Lung microvascular endothelial cell (primary cell): Measurements from ENCODE around the gene TXNRD1. TPM values are rescaled to one million over a fixed set of nuclear protein-coding genes. Genes with fewer than 3 reads are reported as not detected.
"Not testable (repeated sequence)": the region's sequence is repeated elsewhere in the genome, so short reads cannot be mapped to it uniquely, and the experiment has no call there.

Experiments used
- DNase-seq, 2 donors: peaks; one replicate each; pipeline versions ENCODE4 v3.0.0 to v3.0.0-alpha.2; 2010; ENCODE audit warnings: low read depth in 2 of 2
- total RNA-seq: library from RNA; depleted of rRNA; stranded (reverse); fragments of >200 nt; gene quantifications from 2 replicates; pipeline ENCODE4 v1.2.1, GENCODE V29; 2014

The TXNRD1 gene
- total RNA-seq, 1 donor from 2014 or later = 293 TPM

DNA sequence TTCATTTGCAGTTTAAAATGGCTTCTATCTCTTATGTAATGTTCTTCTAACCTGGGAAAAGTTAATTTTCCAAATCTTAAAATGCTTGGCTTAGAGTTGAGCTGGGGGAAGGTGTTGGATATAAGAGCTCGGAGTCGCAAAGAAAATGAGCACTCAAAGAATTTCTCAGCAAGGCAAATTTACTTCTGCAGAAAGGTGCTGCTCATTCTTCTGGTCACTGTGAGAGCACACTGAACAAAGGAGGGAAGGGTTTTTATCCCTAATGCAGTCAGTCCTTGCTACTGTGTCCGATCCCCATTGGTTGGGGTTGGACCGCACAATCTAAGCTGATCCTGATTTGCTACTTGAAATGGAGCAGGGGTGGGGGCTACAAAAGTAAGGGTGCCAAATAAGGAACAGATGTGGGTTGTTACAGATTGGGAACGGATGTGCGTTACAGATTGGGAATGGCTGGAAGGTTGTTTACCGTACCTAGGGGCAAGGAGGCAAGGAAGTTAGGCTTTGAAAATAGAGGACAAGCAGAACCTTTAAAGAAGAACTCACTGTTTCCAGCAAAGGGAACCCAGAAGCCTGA is 19.4 kb downstream of the TXNRD1 start:
- no peak for DNase-seq

DNA sequence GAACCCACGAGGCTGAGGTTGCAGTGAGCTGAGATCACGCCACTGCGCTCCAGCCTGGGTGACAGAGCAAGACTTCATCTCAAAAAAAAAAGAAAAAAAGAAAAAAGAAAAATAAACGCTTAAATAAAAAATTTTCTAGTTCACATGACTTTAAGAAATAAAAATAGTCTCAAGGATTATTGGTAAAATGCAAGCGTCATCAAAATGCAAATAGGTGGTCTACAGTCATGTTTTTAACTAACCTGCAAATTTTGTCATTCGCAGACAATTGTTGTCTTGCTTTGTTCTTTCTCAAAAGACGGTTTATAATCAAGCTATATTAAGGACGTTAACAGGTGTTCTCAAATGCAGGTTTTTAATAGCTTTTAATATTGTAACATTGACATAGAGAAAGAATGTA is 22.4 kb downstream of the TXNRD1 start:
- DNase-seq = no peak

DNA sequence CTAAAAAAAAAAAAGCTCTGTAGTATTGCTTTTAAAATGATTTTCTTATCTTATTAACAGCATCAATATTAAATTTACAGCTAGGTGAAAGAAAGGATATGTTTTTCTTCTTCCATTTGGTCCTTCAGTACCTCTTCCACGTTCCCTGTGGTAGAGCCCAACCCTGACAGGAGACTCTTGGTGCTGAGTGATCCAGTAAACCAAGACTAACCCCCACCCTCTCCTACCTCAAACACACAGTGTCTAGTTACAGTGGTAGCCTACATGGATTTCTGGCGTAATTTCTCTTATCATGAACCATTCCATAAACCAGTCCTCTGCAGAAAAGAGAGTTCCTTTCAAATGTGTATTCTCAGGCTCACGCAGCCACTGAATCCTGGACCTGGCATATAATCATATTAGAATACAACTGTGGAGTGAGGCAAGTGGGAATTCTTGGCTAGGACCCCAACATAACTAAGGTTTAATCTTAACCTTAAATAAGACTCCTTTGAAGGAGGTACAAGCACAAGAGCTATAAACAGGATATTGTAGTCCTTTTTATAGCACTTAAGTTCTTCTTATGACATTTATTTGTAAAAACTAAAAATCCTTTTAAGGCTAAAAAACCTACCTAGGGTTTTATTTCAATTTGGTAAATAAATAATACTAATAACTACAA is 27.1 kb downstream of the TXNRD1 start:
- DNase-seq = no peak

DNA sequence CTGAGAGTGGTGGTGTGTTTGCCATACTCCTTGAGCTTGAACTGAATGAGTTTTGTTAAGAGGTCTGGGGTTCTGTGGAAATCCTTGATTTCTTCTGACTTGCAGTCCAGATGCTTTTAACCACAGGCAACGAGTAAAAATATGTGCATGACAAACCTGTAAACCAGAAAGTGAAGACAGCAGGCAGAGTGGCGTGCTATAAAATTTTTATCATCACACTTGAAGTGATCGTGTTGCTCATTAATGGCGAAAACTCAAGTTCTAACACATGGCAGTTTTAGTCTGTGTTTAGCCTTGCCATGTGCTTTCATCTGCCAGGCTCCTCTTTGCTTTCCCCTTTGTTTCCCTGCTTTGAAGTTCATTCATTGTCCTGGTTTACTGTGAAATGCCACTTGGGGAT is 28.0 kb downstream of the TXNRD1 start:
- no peak for DNase-seq

DNA sequence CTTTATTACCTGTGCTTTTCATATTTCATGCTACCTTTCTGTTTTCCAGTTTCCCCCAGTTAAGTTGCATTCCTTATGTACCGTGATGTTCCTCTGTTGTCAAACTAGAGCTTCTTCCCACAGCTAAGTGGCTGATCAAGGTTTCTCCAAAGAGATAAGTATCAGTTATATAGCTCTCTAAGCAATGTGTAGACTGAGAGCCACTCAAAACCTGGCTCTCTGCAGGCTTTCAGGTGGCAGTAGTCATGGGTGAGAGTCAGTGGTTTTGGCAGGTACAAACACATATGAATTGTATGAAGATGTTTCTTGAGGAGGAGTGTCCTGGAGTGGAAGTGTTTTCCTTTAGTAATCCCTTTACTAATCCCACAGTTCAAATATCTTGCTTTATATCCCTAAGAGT is 28.4 kb downstream of the TXNRD1 start:
- no peak for DNase-seq

DNA sequence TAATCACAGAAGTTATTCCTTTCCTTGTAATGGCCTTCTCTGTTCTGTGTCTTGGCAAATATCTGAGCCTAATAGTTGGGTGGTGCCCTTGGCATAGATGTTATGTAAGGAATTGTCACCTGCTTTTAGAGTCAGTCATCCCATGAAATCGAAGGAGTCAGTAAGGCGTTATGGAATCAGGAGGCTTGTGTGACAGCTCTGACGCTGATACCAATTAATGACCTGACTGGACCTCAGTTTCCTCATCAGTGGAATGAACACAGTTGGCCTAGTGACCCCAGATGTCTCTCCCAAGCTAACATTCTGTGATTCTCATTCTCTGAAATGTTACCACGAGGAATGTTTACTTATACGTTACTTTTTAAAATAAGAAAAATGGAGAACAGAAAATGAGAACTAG is 32.1 kb downstream of the TXNRD1 start:
- no peak for DNase-seq

DNA sequence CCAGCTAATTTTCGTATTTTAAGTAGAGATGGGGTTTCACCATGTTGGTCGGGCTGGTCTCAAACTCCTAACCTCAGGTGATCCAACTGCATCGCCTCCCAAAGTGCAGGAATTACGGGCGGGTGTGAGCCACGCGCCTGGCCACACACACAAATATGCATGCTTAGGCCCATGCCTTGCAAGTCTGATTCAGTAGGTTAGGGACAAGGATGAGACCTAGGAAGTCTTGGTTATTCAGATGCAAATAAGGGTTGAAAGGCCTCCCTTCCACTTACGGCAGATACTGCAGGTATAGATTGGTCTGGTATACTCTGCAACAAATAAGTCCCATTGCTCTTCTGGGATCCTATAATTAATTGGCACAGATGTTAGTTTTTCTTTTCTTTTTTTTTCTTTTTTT is 32.9 kb downstream of the TXNRD1 start:
- no peak for DNase-seq

DNA sequence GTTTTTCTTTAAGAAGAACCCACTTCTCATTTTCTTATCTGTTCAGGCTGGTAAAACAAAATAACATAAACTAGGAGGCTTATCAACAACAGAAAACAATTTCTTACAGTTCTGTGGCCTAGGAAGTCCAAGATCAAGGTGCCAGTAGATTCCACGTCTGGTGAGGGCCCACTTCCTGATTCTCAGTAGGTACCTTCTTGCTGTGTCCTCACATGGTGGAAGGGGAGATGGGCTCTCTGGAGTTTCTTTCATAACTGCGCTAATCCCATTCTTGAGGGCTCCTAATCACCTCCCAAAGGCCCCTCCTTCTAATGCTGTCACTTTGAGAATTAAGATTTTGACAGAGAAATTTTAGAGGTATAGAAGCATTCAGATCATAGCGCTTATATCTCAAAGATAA is 33.4 kb downstream of the TXNRD1 start:
- DNase-seq = no peak

DNA sequence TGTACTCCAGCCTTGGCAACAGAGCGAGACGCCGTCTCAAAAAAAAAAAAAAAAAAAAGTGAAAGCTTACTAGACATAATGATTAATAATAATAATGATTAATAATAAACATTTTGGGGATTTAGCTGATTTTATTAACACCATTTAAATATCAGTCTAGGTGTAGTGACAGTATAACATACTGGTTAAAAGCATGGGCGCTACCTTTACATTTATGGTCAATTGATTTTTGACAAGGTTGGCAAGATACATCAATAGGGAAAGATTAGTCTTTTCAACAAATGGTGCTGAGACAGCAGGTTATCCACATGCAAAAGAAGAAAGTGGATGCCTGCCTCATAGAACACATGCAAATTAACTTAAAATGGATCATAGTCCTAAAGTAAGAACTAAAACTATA is 34.3 kb downstream of the TXNRD1 start:
- DNase-seq = no peak

DNA sequence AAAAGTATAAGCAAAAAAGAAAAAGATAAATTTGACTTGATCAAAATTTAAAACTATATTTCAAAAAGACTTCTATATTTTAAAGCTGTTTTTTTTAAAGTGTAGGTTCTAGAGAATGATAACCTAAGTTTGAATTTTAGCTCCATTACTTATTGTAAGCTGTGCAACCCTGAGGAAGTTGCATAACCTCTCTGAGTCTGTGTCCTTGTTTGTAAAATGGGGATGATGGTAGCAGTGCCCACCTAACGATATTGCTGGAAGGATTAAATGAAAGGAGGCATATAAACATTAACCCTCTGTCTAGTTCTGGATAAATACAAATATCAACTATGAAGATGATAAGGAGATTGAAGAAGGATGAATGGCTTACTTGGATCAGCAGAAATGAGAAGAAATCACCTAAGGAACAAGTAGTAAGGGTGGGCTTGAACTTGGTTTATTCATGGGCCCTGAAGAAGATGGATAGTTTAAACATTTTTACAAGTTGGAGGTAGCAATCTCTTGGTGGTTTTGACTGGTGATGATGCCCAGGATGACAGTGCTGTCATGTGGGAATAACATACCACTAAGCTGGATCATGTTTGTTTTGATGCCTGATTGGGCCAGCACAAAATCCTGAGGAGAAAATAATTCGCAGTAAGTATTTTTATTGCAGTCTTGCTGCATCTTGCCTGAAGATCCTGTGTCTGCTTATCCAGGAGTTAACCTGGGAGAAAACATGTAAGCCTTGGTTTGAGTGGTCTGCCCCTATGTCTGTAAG is 35.0 kb downstream of the TXNRD1 start:
- DNase-seq = no peak

DNA sequence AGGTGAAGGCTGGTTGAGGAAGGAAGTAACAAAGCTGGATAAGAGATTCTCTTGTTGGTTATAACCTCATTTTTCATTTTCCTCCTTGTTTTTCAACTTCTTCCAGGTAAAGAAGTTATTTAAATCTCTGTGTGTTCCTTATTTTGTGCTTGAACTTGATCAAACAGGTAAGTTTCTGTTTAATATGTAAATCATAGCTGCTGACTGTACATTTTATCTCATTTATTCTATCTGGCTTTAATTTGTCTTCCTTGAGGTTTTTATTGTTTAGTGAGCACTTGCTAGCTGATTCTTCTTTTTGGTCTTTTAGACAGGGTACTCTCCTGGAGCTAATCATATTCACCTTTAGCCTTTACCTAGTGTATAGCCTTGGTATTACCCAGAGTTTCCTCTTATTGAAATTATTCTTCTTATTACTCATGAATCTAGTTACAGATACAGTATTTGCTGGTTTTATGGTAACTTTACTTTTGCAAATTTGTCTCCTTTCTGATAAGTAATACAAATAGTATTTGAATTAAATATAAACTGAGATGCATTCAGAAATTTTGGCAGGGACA is 42.4 kb downstream of the TXNRD1 start:
- DNase-seq = no peak

DNA sequence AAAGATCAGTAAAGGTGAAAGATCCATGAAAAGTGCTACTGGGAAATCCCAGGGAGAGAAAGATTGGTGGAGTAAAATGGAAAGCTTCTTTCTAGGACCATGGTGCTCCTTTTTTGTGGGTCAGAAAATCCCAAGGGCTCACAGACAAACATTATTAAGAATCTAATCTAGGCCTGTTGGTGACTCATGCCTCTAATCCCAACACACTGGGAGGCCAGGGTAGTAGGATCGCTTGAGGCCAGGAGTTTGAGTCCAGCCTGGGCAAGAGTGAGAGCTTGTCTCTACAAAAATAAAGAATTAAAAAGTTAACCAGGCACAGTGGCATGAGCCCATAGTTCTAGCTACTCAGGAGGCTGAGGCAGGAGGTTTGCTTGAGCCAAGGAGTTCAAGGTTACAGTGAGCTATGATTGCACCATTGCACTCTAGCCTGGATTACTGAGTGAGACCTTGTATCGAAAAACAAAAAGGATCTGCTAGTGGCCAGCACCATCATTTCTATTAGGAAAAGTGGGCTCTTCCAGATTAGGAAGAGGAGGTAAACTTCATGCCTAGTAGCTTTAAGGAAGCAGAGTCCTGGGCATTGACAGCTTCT is 43.0 kb downstream of the TXNRD1 start:
- no peak for DNase-seq

DNA sequence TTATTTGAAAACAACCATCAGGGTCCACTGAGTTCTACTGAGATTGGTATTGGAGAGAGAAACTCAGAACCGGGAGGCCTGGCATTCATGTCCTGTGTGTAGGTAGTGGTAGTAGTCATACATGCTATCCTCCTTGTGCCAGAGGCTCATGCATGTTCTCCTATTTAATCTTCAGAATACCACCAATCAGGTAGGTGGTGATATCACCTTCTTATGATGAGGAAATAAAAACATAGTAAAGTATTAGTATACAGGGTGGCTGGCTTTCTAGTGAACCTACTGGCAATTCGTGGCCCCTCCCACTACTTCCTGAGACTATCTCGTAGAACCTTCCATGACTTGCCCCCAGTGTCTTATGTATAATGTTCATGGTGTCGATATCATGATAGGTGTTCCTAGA is 47.4 kb downstream of the TXNRD1 start:
- no peak for DNase-seq

DNA sequence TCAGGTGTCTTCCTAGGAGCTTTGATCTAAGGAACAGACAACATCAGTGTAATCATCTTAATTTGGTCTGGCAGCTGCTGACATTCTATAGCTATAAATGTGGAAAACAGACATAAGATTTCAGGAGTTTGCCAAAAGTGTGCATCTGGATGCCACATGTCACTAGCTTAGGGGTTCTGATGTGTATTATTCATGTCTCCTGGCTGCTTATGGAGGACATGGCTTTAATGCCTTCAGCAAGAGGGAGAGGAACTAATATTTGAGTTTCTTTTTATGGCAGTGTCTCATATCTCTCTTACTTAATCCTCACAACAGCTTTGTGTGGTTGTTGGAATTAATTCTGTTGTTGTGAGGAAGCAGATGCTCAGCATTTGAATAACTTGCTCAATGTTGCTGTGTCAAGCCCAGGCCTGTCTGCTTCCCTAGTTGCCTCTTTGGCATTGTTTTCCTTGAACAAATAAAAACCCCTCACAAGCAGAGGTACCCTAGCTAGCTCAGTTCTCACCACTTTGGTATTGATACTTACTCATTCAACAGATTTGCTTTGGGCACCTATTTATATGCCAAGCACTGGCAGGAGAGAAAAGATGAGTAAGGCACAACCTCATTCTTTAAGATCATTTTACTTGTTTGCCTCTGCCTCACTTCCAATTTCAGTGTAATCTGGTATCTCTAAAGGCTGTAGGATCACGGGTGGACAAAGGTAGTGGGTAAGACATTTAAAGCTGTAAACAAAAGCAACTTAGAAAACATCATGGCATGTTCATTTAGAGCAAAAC is 48.2 kb downstream of the TXNRD1 start:
- DNase-seq = peak in 1 of 2 donors; percentile 7

DNA sequence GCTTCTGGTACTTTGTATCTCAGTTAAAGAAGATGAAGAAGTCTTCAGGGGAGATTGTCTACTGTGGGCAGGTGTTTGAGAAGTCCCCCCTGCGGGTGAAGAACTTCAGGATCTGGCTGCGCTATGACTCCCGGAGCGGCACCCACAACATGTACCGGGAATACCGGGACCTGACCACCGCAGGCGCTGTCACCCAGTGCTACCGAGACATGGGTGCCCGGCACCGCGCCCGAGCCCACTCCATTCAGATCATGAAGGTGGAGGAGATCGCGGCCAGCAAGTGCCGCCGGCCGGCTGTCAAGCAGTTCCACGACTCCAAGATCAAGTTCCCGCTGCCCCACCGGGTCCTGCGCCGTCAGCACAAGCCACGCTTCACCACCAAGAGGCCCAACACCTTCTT is 49.9 kb downstream of the TXNRD1 start:
- not testable (repeated sequence) for DNase-seq

DNA sequence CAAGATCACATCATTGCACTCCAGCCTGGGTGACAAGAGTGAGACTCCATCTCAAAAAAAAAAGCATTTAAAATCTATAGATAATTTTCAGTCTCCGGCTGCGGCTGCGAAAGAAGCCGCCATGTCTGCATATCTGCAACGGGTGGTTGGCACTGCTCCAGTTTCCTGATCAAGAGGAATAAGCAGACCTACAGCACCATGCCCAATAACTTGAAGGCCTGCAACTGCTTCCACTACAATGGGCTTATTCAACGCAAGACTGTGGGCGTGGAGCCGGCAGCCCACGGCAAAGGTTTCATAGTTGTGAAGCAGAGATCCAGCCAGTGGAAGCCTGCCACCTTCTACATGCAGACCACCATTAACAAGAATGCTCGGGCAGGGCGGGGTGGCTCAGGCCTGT is 57.4 kb downstream of the TXNRD1 start:
- no peak for DNase-seq

DNA sequence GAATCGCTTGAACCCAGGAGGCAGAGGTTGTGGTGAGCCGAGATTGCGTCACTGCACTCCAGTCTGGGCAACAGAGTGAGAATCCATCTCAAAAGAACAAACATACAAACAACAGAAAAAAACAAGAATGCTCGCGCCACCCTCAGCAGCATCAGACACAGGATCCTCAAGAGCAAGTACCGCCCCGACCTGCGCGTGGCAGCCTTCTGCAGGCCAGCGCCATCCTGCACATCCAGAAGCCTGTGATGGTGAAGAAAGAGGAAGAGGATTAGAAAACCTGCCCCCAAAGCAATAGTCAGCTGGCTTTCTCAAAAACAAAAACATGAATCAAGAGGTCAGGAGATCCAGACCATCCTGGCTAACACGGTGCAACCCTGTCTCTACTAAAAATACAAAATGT is 57.9 kb downstream of the TXNRD1 start:
- no peak for DNase-seq

DNA sequence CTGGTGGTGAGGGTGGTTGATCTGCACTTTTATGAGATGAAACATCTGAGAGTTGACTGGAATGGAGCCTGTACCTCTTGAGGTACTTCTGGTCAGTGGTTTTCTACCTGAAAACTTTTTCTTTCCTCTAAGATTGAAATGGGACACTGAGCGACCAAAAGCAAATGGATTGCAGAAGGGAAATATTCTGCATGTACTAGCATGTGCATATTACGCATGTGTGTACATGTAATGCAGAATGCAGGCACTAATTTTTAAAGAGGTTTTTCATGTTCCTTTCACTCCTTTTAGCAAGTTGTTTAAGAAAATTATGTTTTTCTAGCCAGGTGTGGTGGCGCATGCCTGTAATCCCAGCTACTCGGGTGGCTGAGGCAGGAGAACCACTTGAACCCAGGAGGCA is 59.2 kb downstream of the TXNRD1 start:
- no peak for DNase-seq

DNA sequence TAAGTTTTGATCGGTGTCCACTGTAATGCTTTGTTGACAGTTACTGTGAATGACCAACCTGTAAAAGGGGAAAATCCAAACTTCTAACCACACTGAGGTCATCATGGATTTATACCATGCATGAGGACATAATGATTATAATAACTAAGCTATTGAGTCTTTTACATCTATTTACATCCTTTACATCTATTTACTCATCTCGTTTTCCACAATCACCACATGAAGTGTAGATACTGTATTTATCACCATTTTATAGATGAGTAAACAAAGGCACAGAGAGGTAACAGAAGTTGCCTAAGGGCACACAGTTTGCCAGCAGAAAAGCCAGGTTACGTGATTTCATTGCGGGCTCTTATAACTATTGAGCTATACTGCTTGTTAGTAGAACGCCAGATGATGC is 60.1 kb downstream of the TXNRD1 start:
- no peak for DNase-seq

DNA sequence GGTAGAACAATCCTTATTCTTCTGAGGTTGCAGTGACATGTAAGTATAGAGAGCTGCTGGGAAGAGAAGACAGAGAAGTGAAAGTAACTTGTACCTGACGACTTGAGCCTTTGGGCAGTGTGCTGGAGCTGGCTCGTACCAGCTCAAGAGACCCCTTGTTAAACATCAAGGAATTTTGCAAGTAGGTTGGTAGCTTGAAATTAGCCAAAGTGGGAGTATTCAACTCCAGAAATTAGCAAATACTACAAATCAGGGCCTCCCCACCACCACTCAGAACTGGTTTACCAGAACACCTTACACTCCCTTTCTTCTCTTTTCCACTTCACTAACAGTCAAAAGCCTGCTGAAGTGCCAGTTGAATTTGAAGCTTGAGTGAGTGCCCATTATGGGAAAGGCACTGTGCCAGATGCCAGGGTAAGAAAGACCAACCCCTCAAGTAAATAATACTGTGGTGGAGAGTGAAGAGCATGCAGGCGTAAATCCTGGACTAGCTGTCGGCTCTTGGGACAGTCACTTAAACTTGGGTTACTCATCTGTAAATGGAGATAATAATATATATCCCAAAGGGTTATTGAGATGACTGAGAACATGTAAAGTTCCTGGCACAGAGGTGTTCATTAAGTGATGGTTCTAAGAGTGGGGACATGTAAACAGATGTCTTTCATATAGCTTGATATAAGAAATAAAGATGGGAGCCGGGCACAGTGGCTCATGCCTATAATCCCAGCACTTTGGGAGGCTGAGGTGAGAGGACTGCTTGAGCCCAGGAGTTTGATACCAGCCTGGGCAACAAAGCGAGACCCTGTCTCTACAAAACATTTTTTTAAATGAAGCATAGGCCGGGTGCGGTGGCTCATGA is 60.9 kb downstream of the TXNRD1 start:
- DNase-seq = peak in 1 of 2 donors; percentile 48

DNA sequence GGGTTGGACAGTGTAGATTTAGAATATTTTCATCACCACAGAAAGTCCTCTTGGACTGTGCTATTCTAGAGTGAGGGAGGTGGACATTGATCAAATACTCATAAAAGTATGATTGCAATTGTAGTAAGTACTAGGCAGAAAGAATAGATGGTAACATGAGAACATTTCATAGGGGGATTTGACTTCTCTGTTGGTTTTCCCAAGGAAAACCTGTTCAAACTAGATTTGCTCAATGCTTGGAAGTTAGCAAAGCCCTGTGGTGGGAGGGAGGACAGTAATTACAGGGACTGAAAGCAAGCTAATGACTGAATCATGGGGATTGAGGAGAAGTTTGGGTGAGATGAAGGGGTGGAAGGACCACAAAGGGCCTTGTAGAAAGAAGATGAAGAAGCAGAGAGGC is 63.6 kb downstream of the TXNRD1 start:
- no peak for DNase-seq
